ENCODE results near the gene NHSL2. TPM values are rescaled to one million over a fixed set of nuclear protein-coding genes. Genes with fewer than 3 reads are reported as not detected.
"Not testable (repeated sequence)": the region's sequence is repeated elsewhere in the genome, so short reads cannot be mapped to it uniquely, and the experiment has no call there.

The NHSL2 gene
- polyA plus RNA-seq, 3 donors, result 8.6 to 10.1 (median 9.5) TPM

DNA sequence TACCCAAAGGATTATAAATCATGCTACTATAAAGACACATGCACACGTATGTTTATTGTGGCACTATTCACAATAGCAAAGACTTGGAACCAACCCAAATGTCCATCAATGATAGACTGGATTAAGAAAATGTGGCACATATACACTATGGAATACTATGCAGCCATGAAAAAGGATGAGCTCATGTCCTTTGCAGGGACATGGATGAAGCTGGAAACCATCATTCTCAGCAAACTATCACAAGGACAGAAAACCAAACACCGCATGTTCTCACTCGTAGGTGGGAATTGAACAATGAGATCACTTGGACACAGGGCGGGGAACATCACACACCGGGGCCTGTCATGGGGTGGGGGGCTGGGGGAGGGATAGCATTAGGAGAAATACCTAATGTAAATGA is 265.6 kb downstream of the NHSL2 start:
- DNase-seq, result not testable (repeated sequence)

DNA sequence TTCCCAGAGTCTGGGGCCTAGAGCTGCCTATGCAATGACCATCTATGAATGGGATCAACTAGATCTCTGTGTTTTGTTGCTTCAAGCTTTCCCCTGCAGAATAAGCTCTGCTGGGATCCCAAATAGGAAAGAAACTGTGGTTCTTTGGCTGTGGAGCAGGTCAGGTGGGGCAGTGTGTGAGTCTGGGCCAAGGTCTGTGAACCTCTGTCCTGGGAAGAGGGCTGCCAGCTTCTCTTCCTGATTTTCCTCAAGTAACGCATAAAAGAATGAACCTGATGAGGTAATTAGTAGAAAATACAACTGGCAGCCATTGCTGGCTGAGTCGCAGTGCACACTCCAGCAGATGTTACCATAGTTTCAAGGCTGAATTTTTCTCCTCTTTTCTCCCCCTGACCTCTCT is 266.3 kb downstream of the NHSL2 start:
- no peak for DNase-seq

DNA sequence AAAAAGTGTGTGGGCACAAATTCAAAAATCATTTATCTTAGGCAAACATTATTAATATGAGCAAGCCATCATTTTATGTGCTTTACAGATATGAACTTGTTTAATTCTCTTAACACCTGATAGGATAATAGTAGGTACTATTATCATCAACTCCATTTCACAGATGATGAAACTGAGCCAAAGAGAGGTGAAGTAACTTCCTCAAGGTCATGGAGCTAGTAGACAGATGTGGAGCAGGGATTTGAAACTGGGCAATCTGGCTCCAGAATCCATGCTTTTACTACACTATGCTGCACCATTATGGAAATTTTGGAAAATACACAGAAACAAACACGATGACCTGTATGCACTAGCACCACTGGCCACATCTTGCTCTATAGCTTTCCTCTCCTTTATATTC is 269.9 kb downstream of the NHSL2 start:
- DNase-seq, result no peak

DNA sequence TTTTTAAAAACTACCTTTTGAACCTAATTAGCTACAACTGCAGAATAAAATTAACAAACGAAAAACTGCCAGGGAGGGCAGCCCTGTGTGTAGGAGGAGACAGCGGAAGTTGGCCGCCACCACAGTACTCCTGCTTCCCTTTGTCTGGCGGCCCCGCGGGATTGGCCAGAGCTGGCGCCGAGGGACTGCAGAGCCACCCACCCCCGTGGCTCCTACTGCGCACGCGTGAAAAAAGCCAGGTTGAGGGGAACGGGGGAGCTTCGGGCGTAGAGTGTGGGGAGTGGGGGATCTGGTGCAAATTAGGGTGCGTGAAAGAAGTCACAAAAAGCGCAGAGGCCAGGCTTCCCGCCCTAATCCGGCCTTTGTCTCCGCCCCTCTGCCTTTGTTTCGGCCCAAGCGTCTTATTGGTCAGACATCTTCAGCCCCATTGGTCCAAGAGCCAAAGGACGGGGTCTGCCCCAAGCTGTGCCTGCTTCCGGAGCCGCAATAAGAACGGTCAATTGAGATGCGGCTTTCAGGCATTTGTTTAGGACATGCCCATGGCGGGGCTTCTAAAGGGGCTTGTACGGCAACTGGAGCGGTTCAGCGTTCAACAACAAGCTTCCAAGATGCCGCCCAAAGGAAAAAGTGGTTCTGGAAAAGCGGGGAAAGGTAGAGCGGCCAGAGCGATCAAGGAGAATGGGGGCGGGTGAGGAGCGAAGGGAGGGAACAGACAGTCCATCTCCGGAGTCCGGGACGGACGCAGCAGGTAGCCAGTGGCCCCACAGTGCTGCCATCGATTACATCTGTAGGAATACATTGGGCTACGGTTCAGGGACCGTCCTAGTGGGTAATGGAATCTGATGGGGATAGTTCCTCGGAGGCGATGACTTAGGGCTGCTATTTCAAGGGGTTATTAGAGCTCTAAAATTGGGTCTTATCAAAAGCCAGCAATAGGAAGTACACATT is 270.8 kb downstream of the NHSL2 start, which contains the start of gene PIN4:
PIN4 (plus strand) TSS at position 580 of the 948 bp plus-strand sequence; CDS start at position 609, 29 bp downstream.
- peak; percentile 97 for DNase-seq

DNA sequence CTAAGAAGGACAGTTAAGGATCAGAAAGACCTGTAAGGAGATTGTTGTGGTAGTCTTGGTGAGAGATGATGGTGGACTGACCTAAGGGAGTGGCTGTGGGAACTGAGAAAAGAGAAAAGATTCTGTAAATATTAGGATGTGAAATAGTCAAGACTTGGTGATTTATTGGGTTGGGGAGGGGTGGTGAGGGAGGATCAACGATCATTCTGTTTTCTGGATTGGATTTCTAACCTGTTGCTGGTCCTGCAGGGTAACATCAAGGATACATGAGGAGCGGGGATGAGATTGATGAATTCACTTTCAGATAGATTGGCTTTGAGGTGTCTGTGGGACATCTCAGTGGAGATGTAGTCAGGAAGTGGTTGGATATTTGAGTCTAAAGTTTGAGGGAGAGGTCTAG is 272.3 kb downstream of the NHSL2 start:
- no peak for DNase-seq

DNA sequence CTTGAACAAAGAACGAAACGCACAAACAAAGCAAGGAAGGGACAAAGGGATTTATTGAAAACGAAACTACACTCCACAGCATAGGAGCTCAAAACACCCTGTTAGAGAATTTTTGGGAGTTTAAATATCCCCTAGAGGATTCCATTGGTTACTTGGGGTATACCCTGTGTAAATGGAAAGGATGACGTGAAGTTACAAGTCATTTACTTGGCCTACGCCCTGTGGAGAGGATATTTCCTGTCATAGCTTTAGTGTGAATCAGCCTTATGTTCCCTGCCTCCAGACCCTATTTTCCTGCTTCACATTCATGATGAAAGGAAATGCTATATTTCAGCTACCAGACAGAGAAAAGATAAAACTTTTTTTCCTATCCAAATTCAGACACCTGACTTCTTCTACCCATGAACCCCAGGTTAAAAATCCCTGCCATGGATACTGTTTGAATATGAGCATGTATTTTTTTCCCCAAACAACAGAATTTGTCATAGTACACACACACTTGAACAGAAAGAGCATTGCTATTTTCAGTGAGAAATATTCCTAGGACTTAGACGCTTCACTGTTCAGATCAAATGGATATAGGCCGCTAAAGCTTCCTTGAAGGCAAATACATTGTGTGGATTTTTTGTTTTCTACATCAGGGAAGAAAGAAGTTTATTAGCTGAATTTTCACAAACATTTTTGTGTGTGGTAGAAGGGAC is 291.3 kb downstream of the NHSL2 start:
- no peak for DNase-seq

Other genes starting within 250 kb of the NHSL2 start
- not detected for gene CXorf49, start 192.6 kb upstream of the NHSL2 start, polyA plus RNA-seq (ENCODE audit: insufficient read length in 3 of 3)
- gene CXorf49B, start 147.5 kb upstream of the NHSL2 start, polyA plus RNA-seq (ENCODE audit: insufficient read length in 3 of 3), result not detected
- gene RTL5, start 221.1 kb downstream of the NHSL2 start, polyA plus RNA-seq (ENCODE audit: insufficient read length in 3 of 3), result 10 to 100 TPM; 22.9 to 24.8 (median 23.5) TPM